HUDEP-2 (cell line): Measurements from ENCODE around the gene TTLL1.
A peak's percentile ranks its signal among the peaks of the same experiment; 100 is the strongest.

Experiments used
- DNase-seq, 76 experiments: peaks; one replicate each; lab custom pipeline; 2025; ENCODE audit not compliant: unreplicated experiment in 76 of 76; lab: John Stamatoyannopoulos, UW

Gene TTLL1

DNA sequence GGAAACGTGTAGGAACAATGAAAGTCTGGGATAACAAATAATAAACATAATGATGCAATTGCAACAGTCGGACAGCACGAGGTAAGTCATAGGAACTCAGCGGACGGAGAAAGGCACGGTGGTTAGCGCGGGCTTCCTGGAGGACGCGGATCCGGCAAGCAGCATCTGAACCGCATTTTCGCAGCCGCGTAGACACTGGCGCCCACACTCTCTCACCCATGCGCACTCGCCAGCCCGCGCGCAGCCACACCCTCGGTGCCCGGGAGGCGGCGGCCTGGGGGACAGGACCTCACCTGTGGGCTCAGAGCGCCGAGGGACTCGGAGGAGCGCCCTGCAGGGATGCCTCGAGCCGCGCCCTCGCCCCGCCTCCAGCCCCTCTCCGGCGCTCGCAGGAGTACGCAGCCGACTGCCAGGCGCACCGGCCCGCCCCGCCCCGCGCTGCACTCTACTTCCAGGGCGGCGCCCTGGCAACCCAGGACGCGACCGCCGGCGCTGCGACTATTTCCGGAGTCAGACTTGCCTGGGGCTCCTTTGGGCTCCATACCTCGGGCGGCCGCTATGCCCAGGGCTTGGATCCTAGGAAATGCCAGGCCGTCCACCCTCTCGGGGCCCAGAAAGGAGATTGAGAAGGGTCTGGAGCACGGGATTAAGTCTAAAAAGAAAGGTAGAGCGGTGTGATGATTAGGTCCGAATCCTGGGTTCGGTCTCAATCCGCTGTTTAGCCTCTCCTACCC lies at the start of gene TTLL1:
TTLL1 (minus strand) TSS at position 408 of the 734 bp plus-strand sequence. CDS start 13,805 bp downstream, outside the sequence.
- peak in 75 of 76 experiments; percentile 17 to 92 (median 83) for DNase-seq

GRCh38 chr22:43136801-43137200 lies 47.6 kb upstream of the TTLL1 start:
- DNase-seq = no peak

DNA sequence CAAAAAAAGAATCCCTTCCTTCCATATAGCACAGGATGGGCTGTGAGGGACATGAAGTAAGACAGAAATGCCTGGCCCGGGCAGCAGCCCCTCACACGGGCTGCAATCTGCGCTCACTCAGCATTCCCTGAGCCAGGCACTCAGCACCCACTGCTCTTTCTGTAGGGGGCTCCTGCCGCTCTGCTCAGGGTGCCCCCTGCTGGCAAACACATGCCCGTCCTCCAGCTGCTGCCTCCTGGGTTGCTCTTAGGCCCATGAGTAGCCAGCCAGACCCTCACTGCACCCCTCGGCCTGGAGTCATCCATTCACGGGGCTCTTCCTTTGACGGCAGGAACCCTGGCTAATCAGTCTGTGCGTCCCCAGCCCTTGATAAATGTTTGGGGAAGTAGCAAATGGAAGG lies 47.1 kb upstream of the TTLL1 start:
- DNase-seq = peak in 36 of 76 experiments; percentile 11 to 54 (median 30)

DNA sequence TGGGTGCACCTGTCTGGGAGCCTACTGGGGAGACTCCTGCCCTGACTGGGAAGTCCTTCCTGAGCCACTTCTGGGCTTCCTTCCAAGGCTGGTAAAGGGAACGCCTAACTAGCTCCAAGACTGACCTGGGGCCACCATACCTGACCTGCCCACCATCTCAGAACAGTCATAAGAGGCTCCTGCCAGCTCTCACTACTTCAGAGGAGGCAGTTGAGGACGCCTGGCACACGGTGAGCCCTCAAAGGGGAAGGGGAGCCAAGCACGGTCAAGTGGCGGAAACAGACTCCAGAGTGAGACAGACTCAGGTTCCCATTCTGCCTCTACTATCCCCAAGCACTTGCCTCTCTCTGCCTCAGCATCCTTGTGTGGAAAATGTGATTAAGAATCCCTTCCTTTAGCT lies 46.4 kb upstream of the TTLL1 start:
- DNase-seq = no peak

- DNase-seq = no peak
Observed at GRCh38 chr22:43134553-43134952, 45.4 kb upstream of the TTLL1 start.

- no peak for DNase-seq
Observed at GRCh38 chr22:43133401-43133800, 44.2 kb upstream of the TTLL1 start.

DNA sequence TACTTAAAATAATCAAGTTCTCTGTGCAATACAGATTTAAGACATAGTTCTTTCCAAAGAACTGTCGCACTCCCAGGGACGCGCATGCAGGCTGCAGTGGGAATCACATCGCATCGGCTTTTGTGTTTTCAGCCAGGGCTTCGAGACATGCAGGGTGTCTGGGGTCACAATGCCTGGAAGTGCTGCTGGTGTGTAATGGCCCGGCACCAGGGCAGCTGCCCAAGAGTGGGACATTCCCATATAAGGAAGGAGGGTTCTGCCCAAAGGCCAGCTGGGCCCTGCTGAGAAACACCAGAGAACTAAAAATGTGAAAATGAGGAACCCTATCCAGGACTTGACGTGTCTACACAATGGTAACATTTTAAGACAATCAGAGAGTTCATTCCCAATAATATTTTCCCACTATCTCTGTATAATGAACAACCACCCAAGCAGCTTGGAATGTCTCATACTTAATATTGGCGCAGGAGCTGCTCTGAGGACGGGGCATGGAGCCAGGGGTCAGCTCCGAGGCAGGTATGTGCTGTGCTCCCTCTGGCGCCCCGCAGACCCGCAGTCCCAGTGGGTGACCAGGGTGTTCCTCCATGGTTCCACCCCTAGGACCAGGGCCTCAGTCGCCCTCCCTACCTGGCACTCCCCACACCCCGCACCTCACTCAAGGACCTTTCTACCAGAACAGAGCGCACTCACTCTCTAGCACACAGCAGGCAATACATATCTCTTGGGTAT lies 42.7 kb upstream of the TTLL1 start:
- no peak for DNase-seq

- peak in 30 of 76 experiments; percentile 6 to 48 (median 28) for DNase-seq
Observed at GRCh38 chr22:43129426-43130425, 40.5 kb upstream of the TTLL1 start.

DNA sequence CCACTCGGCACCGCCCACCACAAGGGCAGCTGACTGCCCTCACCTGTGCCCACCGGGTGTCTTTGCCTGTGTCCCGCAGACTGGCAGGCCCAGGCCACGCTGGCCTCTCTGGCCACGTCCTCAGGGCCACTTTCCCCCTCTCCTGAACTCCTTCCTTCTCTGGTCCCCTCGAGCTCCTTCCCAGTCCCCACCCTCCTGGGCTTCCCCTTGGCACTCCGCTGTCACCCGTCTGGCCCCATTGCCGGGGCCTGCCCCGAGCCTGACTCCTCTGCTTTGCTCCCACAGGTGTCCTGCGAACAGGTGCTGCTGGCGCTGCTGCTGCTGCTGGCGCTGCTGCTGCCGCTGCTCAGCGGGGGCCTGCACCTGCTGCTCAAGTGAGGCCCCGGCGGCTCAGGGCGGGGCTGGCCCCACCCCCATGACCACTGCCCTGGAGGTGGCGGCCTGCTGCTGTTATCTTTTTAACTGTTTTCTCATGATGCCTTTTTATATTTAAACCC lies 39.8 kb upstream of the TTLL1 start:
- DNase-seq = peak in 22 of 76 experiments; percentile 7 to 39 (median 18)

DNA sequence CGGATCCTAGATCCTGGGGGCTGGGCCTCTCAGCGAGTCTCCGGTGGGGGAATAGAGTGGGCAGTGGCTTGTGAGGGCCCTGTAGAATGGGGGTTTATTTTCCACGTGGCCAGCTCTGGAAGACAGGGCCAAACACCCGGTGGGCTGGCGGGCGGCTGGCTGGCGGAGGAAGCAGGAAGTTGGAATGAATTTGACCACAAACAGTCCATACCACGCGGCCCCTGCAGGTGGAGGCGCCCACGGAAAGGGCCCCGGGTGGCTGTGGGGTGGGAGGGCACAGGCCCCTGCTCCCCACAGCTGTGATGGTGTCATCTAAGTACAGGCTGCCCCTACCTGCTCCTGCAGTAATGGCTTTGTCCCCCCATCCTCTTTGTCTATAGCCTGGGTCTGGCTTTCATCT lies 38.9 kb upstream of the TTLL1 start:
- no peak for DNase-seq

- DNase-seq = peak in 12 of 76 experiments; percentile 6 to 48 (median 18)
Observed at GRCh38 chr22:43127166-43127908, 38.1 kb upstream of the TTLL1 start.

GRCh38 chr22:43126501-43127165 lies 37.4 kb upstream of the TTLL1 start:
- peak in 1 of 76 experiments; percentile 6 for DNase-seq

DNA sequence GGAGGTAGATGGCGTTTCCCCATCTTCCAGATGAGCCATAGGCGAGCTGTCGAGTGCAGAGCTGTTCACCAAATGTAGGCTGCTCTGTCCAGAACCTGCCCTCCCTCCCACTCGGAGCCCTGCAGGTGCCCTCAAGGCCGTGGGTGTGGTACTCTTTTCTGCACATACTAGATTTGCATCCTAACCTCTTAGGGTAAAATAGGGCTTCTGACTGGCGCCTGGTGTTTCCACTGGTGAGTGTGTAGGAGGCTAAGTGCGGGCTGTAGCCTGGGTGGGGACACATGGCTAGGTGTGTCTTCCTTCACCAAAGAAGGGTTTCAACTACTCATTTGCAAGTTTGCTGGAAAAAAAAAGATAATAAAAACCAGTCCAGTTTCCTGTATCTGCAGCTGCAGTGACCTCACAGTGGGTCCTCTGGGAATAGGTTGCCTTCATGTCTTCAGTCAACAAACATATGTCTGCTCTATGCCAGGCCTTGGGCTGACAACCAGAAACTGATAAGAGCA lies 29.8 kb upstream of the TTLL1 start:
- peak in 13 of 76 experiments; percentile 12 to 48 (median 25) for DNase-seq

DNA sequence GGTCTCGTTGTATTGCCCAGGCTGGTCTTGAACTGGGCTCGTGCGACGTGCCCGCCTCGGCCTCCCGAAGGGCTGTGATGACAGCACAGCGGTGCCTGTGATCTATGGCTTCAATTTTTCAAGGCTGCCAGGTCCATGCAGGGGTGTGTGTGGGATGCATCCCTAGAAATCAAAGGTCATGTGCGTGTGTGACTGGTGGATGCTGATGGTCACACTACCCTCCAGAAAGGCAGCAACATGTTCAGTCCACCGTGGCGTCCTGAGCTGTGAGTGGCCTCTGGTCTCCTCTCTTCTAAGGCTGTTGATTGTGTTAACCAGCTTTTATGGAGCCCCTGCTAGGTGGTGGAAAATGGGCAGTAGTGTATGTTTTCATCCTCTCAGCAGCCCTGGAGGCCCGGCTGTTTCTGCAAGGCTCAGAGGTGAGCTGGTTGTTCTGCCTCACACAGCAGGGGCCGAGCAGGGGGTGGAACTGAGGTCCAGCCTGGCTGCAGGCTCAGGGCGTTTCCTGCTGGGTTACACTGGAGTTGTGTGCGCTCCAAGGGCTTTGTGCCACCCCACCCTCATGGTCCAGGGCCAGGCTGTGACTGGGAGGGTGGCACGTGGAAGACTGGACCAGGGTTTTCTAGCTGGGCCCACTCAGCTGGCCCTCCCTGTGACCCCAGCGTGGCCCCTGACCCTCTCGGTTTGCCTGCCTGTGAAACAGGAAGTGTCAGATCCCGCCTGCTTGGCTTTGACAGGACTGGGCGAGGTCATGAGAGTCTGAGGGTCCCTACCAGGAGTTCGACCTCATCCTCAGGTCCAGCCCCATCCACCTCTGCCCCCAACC lies 29.0 kb upstream of the TTLL1 start:
- peak in 4 of 76 experiments; percentile 8 to 23 (median 16) for DNase-seq

GRCh38 chr22:43116932-43117331 lies 27.7 kb upstream of the TTLL1 start:
- no peak for DNase-seq

DNA sequence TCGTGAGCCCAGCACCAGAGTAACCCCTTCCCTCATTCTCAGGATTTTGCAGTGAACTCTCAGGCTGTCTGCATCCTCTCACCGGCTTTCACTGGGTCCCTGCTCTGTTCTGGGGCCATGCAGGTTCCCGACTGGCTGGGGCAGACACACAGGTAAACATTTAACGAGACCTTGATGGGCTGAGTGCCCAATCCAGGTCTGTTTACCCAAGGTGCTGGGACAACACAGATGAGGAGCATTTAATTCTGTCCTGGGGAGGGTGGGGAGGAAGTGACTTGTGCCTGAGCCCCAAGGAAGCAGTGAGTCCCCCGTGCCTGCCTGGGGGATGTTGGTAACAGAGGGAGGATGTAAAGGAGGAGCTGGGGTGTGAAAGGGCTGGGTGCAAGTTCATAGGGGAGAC lies 25.8 kb upstream of the TTLL1 start:
- no peak for DNase-seq

DNA sequence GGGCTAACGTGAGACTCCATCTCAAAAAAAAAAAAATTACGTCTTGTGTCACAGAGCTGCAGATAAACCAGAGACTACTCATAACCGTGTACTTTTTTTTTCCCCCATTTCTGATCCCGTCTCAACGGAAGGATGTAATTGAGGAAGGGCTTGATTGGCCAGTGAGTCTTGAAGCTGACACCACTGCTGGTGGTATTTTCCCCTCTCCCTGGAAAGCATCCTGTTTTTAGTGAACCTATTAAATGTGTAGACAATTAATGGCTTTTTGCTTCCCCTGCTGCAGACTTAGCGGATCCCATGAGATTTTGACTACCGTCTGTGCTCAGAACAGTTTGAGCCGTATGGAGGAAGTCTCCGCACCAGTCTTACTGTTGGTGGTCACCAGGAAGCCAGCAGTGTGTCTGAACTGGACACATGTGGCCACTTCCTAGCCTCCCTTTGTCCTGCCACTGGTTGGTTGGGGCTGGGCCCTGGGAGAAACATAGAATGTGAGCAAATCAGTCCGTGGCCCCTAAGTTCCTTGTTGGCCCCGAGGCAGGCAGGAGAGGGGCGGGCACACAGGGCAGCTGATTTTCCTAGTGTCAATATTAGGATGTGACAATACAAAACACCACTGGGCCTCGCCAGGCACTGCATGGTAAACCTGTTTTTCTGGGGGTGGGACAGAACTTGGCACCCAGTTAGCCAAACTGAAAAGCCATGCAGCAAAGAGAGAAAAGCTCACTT lies 24.5 kb upstream of the TTLL1 start:
- no peak for DNase-seq
